ENCODE data around the gene PXDN.

Gene PXDN

GRCh38 chr2:1588978-1589621 lies 155.2 kb downstream of the PXDN start:
- DNase-seq = no peak

- no peak for DNase-seq
These were observed 156.0 kb downstream of the PXDN start for GRCh38 chr2:1588051-1588977.

- no peak for DNase-seq
These were observed 157.1 kb downstream of the PXDN start for GRCh38 chr2:1586923-1587840.

- DNase-seq = no peak
These were observed 157.9 kb downstream of the PXDN start for GRCh38 chr2:1586251-1586922.

GRCh38 chr2:1585635-1586034 lies 158.7 kb downstream of the PXDN start:
- no peak for DNase-seq

GRCh38 chr2:1584691-1585485 lies 159.4 kb downstream of the PXDN start:
- no peak for DNase-seq

- no peak for DNase-seq
These were observed 160.2 kb downstream of the PXDN start for GRCh38 chr2:1584051-1584531.

GRCh38 chr2:1582891-1583341 lies 161.4 kb downstream of the PXDN start:
- DNase-seq = no peak

- no peak for DNase-seq
These were observed 162.2 kb downstream of the PXDN start for GRCh38 chr2:1581965-1582625.

Measured in stimulated activated CD4-positive, alpha-beta T cell treated with anti-CD3 and anti-CD28 coated beads, Interleukin-4, amount 100 ng/mL, for 4 hours (primary cell).